Measurements from ENCODE around the gene FERMT1.

Gene FERMT1

DNA sequence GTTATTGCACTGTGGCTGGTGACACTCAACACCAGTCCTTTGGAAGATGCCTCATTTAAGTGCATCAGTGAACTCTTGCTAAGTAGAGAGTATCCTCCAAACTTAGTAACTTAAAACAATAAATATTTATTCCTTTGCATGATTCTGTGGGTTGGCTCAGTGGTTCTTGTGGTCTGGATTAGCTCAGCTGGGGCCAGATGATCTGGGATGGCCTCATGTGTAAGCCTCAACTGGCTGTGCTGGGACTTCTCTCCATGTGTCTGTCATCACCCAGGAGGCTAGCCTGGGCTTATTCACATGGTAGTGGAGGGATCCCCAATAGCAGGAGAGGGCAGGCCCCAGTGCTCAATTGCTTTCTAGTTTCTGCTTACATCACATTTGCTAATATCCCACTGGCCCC is 77.3 kb downstream of the FERMT1 start:
- TF ChIP-seq, protein P1, sequence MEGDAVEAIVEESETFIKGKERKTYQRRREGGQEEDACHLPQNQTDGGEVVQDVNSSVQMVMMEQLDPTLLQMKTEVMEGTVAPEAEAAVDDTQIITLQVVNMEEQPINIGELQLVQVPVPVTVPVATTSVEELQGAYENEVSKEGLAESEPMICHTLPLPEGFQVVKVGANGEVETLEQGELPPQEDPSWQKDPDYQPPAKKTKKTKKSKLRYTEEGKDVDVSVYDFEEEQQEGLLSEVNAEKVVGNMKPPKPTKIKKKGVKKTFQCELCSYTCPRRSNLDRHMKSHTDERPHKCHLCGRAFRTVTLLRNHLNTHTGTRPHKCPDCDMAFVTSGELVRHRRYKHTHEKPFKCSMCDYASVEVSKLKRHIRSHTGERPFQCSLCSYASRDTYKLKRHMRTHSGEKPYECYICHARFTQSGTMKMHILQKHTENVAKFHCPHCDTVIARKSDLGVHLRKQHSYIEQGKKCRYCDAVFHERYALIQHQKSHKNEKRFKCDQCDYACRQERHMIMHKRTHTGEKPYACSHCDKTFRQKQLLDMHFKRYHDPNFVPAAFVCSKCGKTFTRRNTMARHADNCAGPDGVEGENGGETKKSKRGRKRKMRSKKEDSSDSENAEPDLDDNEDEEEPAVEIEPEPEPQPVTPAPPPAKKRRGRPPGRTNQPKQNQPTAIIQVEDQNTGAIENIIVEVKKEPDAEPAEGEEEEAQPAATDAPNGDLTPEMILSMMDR (IDR thresholded peaks at IDR 0.05), result no peak

DNA sequence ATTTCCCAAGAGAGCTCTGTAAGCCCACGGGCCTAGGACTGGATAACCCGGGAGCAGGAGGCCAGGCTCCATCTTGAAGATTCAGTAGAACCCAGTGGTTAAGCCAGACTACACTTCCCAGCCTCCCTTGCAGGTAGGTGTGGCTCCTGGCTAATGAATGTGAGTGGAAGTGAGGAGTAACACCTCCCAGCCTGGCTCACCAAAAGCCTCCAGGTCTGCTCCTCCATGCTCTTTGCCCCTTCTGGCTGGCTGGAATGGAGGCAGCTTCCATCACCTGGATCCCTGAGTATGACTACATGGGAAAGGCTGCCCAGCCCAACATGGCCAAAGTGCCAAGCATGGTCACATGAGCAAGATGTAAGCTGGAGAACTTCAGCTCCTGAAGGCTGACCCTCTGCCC is 78.7 kb downstream of the FERMT1 start:
- TF ChIP-seq, protein P1 (IDR thresholded peaks at IDR 0.05), result no peak

DNA sequence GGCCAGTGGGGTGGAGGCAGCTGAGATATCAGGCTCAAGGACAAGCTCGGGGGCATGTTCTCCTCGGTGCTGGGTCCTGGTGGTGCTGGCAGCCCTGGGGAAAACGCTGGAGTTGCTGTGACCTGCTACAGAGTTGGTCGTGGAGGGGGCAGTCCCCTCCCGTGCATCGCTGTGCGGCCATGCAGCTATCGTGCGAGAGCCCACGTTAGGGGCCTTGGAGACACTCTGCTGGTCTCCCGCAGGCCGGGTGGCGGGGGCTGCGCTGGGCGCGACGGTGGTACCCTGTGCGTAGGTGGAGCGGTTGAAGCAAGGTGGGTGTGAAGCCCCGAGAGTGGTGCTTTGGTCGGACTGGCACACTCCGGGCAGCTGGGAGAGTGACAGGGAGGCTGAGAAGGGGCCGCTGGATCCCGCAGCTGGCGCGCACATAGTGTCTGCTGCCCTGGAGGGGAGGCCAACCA is 81.0 kb downstream of the FERMT1 start:
- TF ChIP-seq, protein P1 (IDR thresholded peaks at IDR 0.05), result no peak

DNA sequence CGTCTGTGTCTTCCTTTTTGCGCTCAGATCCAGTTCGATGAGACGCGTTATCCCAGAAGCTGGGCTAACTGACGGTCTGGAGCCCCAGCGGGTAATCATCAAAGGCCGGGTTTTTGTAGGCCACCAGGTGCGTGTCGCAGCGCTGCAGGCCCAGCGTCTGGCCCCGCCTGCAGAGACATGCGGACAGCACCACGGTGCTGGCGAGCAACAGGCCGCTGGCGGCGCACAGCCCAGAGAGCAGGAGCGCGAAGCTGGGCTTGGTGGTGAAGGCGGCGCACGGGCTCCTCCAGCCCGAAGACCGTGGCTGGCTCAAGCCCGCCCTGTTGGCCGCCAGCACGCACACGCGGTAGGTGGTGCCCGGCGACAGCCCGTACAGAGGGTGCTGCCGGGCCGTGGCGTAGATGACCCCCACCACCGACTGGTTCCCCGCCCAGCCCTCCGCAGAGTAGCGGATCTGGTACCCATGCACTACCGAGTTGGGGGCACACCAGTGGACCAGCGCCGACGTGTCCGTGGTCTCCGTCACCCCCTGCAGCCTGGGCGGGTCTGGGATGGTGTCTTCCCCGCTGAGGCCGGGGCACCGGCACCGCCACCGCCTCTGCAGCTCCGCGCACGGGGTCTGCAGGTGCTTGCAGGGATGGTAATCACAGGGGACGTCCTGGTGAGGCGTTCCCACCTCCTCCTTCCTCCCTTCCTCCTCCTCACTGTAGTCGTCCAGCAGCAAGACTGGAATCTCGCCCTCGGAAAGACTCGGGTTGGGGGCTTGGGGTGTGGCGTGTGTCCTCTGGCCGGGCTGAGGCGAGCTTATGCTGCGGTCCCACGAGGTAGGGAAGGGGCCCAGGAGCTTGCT is 81.6 kb downstream of the FERMT1 start:
- TF ChIP-seq, protein P1 (IDR thresholded peaks at IDR 0.05), result no peak

DNA sequence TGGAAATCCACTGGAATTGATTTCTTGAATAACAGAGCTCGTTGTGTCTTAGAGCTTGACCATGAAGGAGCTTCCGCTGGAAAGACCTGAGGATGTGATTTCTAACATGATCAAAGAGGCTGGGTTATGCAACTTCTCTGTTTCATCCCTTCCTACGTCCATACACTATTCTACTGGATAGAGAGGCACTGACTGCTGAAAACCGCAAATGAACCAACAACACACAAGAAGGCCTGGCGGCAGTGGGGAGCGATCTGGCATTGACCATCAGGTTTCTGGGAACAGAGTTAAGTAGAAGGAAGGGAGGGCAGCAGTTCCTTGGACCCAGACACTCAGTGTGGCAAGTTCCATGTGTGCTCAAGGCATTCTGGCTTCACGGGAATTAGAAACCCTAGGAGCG is 82.3 kb downstream of the FERMT1 start:
- TF ChIP-seq, protein P1 (IDR thresholded peaks at IDR 0.05), result no peak

DNA sequence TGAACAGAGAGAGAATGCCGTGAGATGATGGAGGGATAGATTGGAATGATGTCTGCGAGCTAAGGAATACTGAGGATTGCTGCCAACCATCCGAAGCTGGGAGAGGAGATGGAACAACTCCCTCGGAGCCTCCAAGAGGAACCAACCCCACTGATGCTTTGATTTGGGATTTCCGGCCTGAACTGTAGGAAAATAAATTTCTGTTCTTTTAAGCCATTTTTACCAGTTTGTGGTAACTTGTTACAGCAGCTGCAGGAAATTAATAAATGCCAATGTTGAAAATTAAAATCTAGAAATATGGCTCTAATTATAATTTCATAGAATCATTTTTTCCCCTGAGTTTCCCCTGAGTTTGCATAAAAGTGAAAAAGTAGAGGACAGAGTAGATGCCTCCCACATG is 83.1 kb downstream of the FERMT1 start:
- TF ChIP-seq, protein P1 (IDR thresholded peaks at IDR 0.05), result no peak

DNA sequence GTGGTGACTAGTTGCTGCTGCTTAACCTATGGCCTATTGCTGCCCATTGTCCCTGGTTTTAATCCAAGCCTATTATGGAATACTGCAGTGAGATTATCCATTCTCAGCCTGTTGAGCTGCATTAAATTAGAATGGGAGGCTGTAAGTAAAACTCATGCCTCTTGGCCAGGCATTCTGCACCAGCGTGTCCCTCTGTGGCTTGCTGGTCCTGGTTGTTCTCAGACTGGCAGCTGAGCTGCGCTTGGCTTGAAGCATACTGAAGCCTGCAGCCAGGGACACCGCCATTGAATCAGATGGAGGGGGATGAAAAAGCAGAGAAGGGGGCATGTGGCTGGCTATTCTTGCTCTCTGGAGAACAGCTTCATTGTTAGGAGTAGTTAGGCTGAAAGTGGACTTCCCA is 84.6 kb downstream of the FERMT1 start:
- TF ChIP-seq, protein P1 (IDR thresholded peaks at IDR 0.05), result no peak
